Neural cell (in vitro differentiated cells): ENCODE measurements around the gene ZNF440. TPM values are rescaled to one million over a fixed set of nuclear protein-coding genes. Genes with fewer than 3 reads are reported as not detected.
"Not testable (repeated sequence)": the region's sequence is repeated elsewhere in the genome, so short reads cannot be mapped to it uniquely, and the experiment has no call there.

Experiments
- H2AFZ ChIP-seq: fragments of 200-600, 300-800 bp; sonication (generic), shearing (Covaris generic); 2 replicates; pipeline ENCODE4 v1.6.0; 2014; ENCODE audit warnings: low read depth, mild to moderate bottlenecking, antibody characterized with exemption, low read length, moderate library complexity
- H3F3A ChIP-seq: fragments of 200-600 bp; shearing (Covaris generic); 2 replicates; pipeline ENCODE4 v1.6.1; 2016; ENCODE audit warnings: mild to moderate bottlenecking, moderate library complexity, mixed read lengths, antibody characterized with exemption, low read length; ENCODE audit not compliant: insufficient read depth, poor library complexity, severe bottlenecking
- H3K27ac ChIP-seq: fragments of 200-600, 300-800 bp; sonication (generic), shearing (Covaris generic); 2 replicates; pipeline ENCODE4 v1.5.1; 2014; ENCODE audit warnings: mild to moderate bottlenecking, low read length, moderate library complexity
- H3K27me3 ChIP-seq: fragments of 300-800, 200-600 bp; sonication (generic), shearing (Covaris generic); 2 replicates; pipeline ENCODE4 v1.6.0; 2014; ENCODE audit warnings: mild to moderate bottlenecking, low read depth, low read length, moderate library complexity; ENCODE audit not compliant: insufficient read depth
- H3K36me3 ChIP-seq: fragments of 300-800, 200-600 bp; sonication (generic), shearing (Covaris generic); 2 replicates; pipeline ENCODE4 v1.5.1; 2014; ENCODE audit warnings: mild to moderate bottlenecking, antibody characterized with exemption, low read length, moderate library complexity; ENCODE audit not compliant: insufficient read depth
- H3K4me2 ChIP-seq: fragments of 300-800, 200-600 bp; sonication (generic), shearing (Covaris generic); 2 replicates; pipeline ENCODE4 v1.6.0; 2014; ENCODE audit warnings: mild to moderate bottlenecking, low read length
- H3K4me3 ChIP-seq: fragments of 300-800, 200-600 bp; sonication (generic), shearing (Covaris generic); 2 replicates; pipeline ENCODE4 v1.5.1; 2014; ENCODE audit warnings: mild to moderate bottlenecking, low read length, moderate library complexity
- H3K79me2 ChIP-seq: fragments of 200-600 bp; shearing (Covaris generic); replicated peaks from 2 replicates; pipeline ENCODE4 v1.6.0; 2014; ENCODE audit warnings: mild to moderate bottlenecking, low read length, moderate library complexity; ENCODE audit not compliant: insufficient read depth
- H3K9ac ChIP-seq: fragments of 300-800, 200-600 bp; sonication (generic), shearing (Covaris generic); 2 replicates; pipeline ENCODE4 v1.6.1; 2016; ENCODE audit warnings: mild to moderate bottlenecking, low read length, mixed read lengths
- H3K9me2 ChIP-seq: fragments of 200-600 bp; shearing (Covaris generic); 2 replicates; pipeline ENCODE4 v1.6.1; 2016; ENCODE audit warnings: mild to moderate bottlenecking, low read length, mixed read lengths; ENCODE audit not compliant: insufficient read depth
- H3K9me3 ChIP-seq: fragments of 200-600, 300-800 bp; sonication (generic), shearing (Covaris generic); 2 replicates; pipeline ENCODE4 v1.6.1; 2016; ENCODE audit warnings: mild to moderate bottlenecking, mixed run types, low read length, moderate library complexity, mixed read lengths
- H4K20me1 ChIP-seq: fragments of 200-600 bp; shearing (Covaris generic); 2 replicates; pipeline ENCODE4 v1.6.1; 2016; ENCODE audit warnings: mild to moderate bottlenecking, mixed run types; ENCODE audit not compliant: insufficient read depth
- CTCF ChIP-seq: fragments of 450-650 bp; IDR thresholded peaks from 2 replicates; pipeline ENCODE4 v1.5.1; 2014; ENCODE audit warnings: antibody characterized with exemption, mild to moderate bottlenecking, moderate library complexity; ENCODE audit not compliant: poor library complexity, severe bottlenecking
- EP300 ChIP-seq: fragments of 450-650 bp; conservative IDR thresholded peaks from 2 replicates; pipeline ENCODE4 v1.6.1; 2014; ENCODE audit warnings: antibody characterized with exemption, mild to moderate bottlenecking, moderate library complexity; ENCODE audit not compliant: poor library complexity, severe bottlenecking
- EZH2 ChIP-seq: fragments of 200-600, 300-800 bp; shearing (Covaris generic), sonication (generic); IDR thresholded peaks from 2 replicates; pipeline ENCODE4 v1.6.1; 2014; ENCODE audit warnings: antibody characterized with exemption, low read length, borderline replicate concordance, mild to moderate bottlenecking; ENCODE audit not compliant: insufficient read depth, poor library complexity, severe bottlenecking
- MXI1 ChIP-seq: fragments of 450-650 bp; conservative IDR thresholded peaks from 2 replicates; pipeline ENCODE4 v1.6.1; 2014; ENCODE audit warnings: antibody characterized with exemption, mild to moderate bottlenecking; ENCODE audit not compliant: poor library complexity, severe bottlenecking
- POLR2AphosphoS5 ChIP-seq: IDR thresholded peaks from 2 replicates; pipeline ENCODE4 v1.6.1; 2012
- RAD21 ChIP-seq: fragments of 450-650 bp; conservative IDR thresholded peaks from 2 replicates; pipeline ENCODE4 v1.6.1; 2014; ENCODE audit warnings: antibody characterized with exemption, mild to moderate bottlenecking, moderate library complexity
- REST ChIP-seq: IDR thresholded peaks from 2 replicates; pipeline ENCODE4 v1.6.1; 2012; ENCODE audit warnings: borderline replicate concordance
- SMC3 ChIP-seq: fragments of 450-650 bp; conservative IDR thresholded peaks from 2 replicates; pipeline ENCODE4 v1.6.1; 2014; ENCODE audit warnings: antibody characterized with exemption, mild to moderate bottlenecking, moderate library complexity; ENCODE audit not compliant: poor library complexity
- TAF1 ChIP-seq: IDR thresholded peaks from 2 replicates; pipeline ENCODE4 v1.6.1; 2012; ENCODE audit warnings: low read depth
- polyA plus RNA-seq: library from polyadenylated mRNA; depleted of rRNA; stranded (reverse); fragments of >200 nt; gene quantifications from 2 replicates; pipeline ENCODE4 v1.2.3, GENCODE V29; 2014

ZNF440 gene
- polyA plus RNA-seq, 1 donor from 2014 or later, result 26.6 TPM

- Histone ChIP-seq H3K9ac (no peak overlapping the region), H3K9me2 (no peaks in the 10 kb centered on the region), H3K36me3 (peaks cover 19% of the 10 kb centered on the region), H3K9me3 (peaks cover 21% of the 10 kb centered on the region), H3K79me2 (no peaks in the 10 kb centered on the region), H3K27ac (no peak overlapping the region), H3K4me2 (no peak overlapping the region), H2AFZ (no peak overlapping the region), H3K4me3 (no peak overlapping the region), H3F3A (no peaks in the 10 kb centered on the region), H3K27me3 (no peaks in the 10 kb centered on the region), H4K20me1 (no peaks in the 10 kb centered on the region)
- TF ChIP-seq MXI1, result no peak
- TF ChIP-seq TAF1, result no peak
- TF ChIP-seq CTCF, result no peak
- TF ChIP-seq EZH2, result no peak
- no peak for TF ChIP-seq POLR2AphosphoS5
- no peak for TF ChIP-seq REST
- TF ChIP-seq SMC3, result no peak
- no peak for TF ChIP-seq RAD21
- TF ChIP-seq EP300, result no peak
These were observed 19.5 kb downstream of the ZNF440 start for GRCh38 chr19:11833541-11833940.

GRCh38 chr19:11835626-11836066, 21.6 kb downstream of the ZNF440 start:
- H3K79me2 ChIP-seq, H2AFZ ChIP-seq, H3K4me3 ChIP-seq, H3F3A ChIP-seq, H3K9ac ChIP-seq, H3K27ac ChIP-seq, H3K27me3 ChIP-seq, H3K4me2 ChIP-seq, H4K20me1 ChIP-seq, H3K9me2 ChIP-seq: not testable (repeated sequence)
- Histone ChIP-seq H3K9me3 (peaks cover 21% of the 10 kb centered on the region), H3K36me3 (peaks cover 19% of the 10 kb centered on the region)

GRCh38 chr19:11843722-11844121, 29.6 kb downstream of the ZNF440 start:
- H3K4me2 ChIP-seq, result no peak overlapping the region
- H3K9me2 ChIP-seq, result no peaks in the 10 kb centered on the region
- no peak overlapping the region for H3K27ac ChIP-seq

More at GRCh38 chr19:11843722-11844121, 29.6 kb downstream of the ZNF440 start:
- H3K4me3 ChIP-seq, result no peak overlapping the region
- H4K20me1 ChIP-seq, result no peaks in the 10 kb centered on the region
- TF ChIP-seq CTCF, result no peak
- TF ChIP-seq EZH2, result no peak
- TF ChIP-seq SMC3, result no peak
- no peak for TF ChIP-seq MXI1
- no peak for TF ChIP-seq RAD21
- no peak for TF ChIP-seq EP300
- TF ChIP-seq TAF1, result no peak
- no peak for TF ChIP-seq REST
- TF ChIP-seq POLR2AphosphoS5, result no peak
- no peaks in the 10 kb centered on the region for H3K36me3 ChIP-seq
- H3K27me3 ChIP-seq, result no peaks in the 10 kb centered on the region
- H3K9ac ChIP-seq, result no peak overlapping the region
- no peaks in the 10 kb centered on the region for H3K79me2 ChIP-seq
- H3K9me3 ChIP-seq, result no peaks in the 10 kb centered on the region
- H2AFZ ChIP-seq, result no peak overlapping the region
- H3F3A ChIP-seq, result no peaks in the 10 kb centered on the region
